ENCODE data around the gene CREBL2. TPM values are rescaled to one million over a fixed set of nuclear protein-coding genes. Genes with fewer than 3 reads are reported as not detected.

CREBL2 gene
- total RNA-seq, 1 experiment from 2014 or later: 17.3 TPM

DNA sequence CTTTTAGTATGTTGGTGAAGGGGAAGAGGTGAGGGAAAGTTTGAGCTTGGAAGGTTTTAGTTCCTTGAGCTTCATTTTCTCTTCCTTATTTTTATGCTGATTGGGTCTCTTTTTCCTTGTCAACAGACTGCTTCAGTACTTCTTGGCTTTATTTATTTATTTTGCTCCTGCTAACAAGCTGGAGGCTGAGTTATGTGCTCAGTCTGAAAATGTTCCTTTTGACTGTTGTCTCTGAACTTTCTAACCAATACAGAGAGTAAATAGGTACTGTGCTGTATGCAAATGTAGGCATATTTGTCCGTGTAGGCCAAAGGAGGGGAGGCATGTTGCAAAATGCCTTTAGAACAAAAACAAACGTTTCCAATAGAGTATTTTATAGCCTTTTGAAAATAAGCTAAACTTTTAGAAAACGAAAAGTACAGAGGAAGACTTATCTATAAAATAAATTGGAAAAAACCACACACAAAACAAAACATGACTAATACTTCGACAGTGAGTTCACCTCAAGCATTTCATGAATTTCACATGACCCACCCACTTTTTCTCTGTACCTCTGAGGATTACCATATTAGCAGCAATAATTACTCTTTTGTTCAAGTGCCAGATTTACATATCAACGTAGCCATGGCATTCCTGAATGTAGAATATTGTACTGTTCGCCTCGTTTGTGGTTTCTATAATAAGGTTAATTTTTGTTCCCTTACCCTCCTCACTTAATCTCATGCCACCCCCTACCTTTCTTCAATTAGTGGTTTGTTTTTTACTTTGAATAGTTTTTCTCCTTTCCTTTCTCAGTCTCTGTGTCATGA lies 4.7 kb upstream of the CREBL2 start:
- Mint-ChIP-seq H3K4me3 (no peak overlapping the region), H3K36me3 (no peaks in the 10 kb centered on the region), H3K4me1 (peaks cover 23% of the 10 kb centered on the region), H3K27ac (peak overlapping the region; percentile 79), H3K9me3 (no peaks in the 10 kb centered on the region), H3K27me3 (ENCODE audit: low read depth) (no peaks in the 10 kb centered on the region)
- POLR2A ChIA-PET: no interaction called here
- DNase-seq (ENCODE audit: low spot score): no peak
- TF ChIP-seq MYBL2 (CRISPR knock-in tag; IDR thresholded peaks at IDR 0.05): no peak
- TF ChIP-seq NR2C2 (CRISPR knock-in tag; IDR thresholded peaks at IDR 0.05): no peak
- no peak for TF ChIP-seq SMAD3 (CRISPR knock-in tag; IDR thresholded peaks at IDR 0.05; ENCODE audit: borderline replicate concordance)
- TF ChIP-seq CBFB (CRISPR knock-in tag; IDR thresholded peaks at IDR 0.05; ENCODE audit: low read depth): no peak
- no peak for TF ChIP-seq MLX (CRISPR knock-in tag; IDR thresholded peaks at IDR 0.05)
- TF ChIP-seq HMGA2 (CRISPR knock-in tag; IDR thresholded peaks at IDR 0.05): no peak
- TF ChIP-seq, protein P1, sequence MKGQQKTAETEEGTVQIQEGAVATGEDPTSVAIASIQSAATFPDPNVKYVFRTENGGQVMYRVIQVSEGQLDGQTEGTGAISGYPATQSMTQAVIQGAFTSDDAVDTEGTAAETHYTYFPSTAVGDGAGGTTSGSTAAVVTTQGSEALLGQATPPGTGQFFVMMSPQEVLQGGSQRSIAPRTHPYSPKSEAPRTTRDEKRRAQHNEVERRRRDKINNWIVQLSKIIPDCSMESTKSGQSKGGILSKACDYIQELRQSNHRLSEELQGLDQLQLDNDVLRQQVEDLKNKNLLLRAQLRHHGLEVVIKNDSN (CRISPR knock-in tag; IDR thresholded peaks at IDR 0.05): no peak
- TF ChIP-seq, protein P2, sequence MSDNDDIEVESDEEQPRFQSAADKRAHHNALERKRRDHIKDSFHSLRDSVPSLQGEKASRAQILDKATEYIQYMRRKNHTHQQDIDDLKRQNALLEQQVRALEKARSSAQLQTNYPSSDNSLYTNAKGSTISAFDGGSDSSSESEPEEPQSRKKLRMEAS (CRISPR knock-in tag; IDR thresholded peaks at IDR 0.05): no peak
- no peak for TF ChIP-seq USF2 (CRISPR knock-in tag; IDR thresholded peaks at IDR 0.05)
- TF ChIP-seq ATF1 (CRISPR knock-in tag; IDR thresholded peaks at IDR 0.05): no peak
- no peak for TF ChIP-seq ZNF263 (CRISPR knock-in tag; IDR thresholded peaks at IDR 0.05; ENCODE audit: low read depth)
- TF ChIP-seq ATF3 (CRISPR knock-in tag; conservative IDR thresholded peaks at IDR 0.05): no peak
- TF ChIP-seq TEAD1 (CRISPR knock-in tag; IDR thresholded peaks at IDR 0.05): no peak
- CTCF ChIA-PET: interaction anchor here (0.6 to 1.0 kb wide), 3 partner anchors 22 to 101 kb away, joined by 3 to 5 read pairs (median 5); no protein-coding TSS in a partner anchor
- no peak for ATAC-seq

DNA sequence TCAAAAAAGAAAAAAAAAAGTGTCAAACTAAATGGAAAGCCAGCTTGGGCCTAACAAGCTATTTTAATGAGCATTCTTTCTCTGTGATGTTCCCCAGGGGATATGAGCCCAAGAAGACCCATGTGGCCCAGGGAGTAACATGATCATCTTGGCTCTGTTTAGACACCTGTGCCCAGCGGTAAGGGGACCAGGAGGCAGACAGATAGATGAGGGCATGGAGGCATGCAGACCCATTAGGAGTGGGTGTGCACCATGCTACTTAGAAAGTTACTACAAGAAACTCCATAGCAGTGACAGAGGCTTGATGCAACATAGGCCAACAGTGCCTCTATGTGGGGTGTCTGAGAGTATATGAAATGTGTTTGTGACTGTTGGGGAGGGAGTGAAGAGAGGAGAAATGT lies 3.1 kb upstream of the CREBL2 start:
- Mint-ChIP-seq H3K9me3 (no peaks in the 10 kb centered on the region), H3K27me3 (ENCODE audit: low read depth) (no peaks in the 10 kb centered on the region), H3K4me1 (peaks cover 33% of the 10 kb centered on the region), H3K4me3 (no peak overlapping the region), H3K36me3 (0 out of 2 replicates have a peak, but pooled peaks cover under 1% of the 10 kb centered on the region), H3K27ac (0 out of 2 replicates have a peak overlapping the region, but pooled peaks have one; percentile 1)
- TF ChIP-seq ERG (CRISPR knock-in tag; IDR thresholded peaks at IDR 0.05) (no peak), NFE2L1 (CRISPR knock-in tag; IDR thresholded peaks at IDR 0.05) (no peak), NR2C2 (CRISPR knock-in tag; IDR thresholded peaks at IDR 0.05) (no peak), ZNF317 (CRISPR knock-in tag; IDR thresholded peaks at IDR 0.05; ENCODE audit: borderline replicate concordance, low read depth) (no peak), JUN (CRISPR knock-in tag; IDR thresholded peaks at IDR 0.05) (no peak), ZNF425 (CRISPR knock-in tag; conservative IDR thresholded peaks at IDR 0.05) (no peak), ETV6 (CRISPR knock-in tag; IDR thresholded peaks at IDR 0.05) (no peak), ZNF423 (CRISPR knock-in tag; IDR thresholded peaks at IDR 0.05) (no peak), FOXP1 (CRISPR knock-in tag; IDR thresholded peaks at IDR 0.05; ENCODE audit: borderline replicate concordance) (no peak), ZNF232 (CRISPR knock-in tag; IDR thresholded peaks at IDR 0.05) (no peak), GABPB1 (CRISPR knock-in tag; IDR thresholded peaks at IDR 0.05) (no peak), TP53 (CRISPR knock-in tag; IDR thresholded peaks at IDR 0.05) (no peak), SOX15 (CRISPR knock-in tag; IDR thresholded peaks at IDR 0.05) (no peak), CBFB (CRISPR knock-in tag; IDR thresholded peaks at IDR 0.05; ENCODE audit: low read depth) (no peak), RELA (CRISPR knock-in tag; IDR thresholded peaks at IDR 0.05; ENCODE audit: borderline replicate concordance) (no peak)
- TF ChIP-seq, protein P1 (CRISPR knock-in tag; IDR thresholded peaks at IDR 0.05): no peak
- TF ChIP-seq, protein P2 (CRISPR knock-in tag; IDR thresholded peaks at IDR 0.05): no peak
- CTCF ChIA-PET: interaction anchor here (0.6 kb wide), 2 partner anchors 23 to 44 kb away, joined by 3 read pairs; no protein-coding TSS in a partner anchor
- no peak for ATAC-seq
- POLR2A ChIA-PET: interaction anchor here (0.7 kb wide), 1 partner anchor 330 kb away, joined by 3 read pairs; no protein-coding TSS in a partner anchor
- no peak for DNase-seq (ENCODE audit: low spot score)
